GM19239 (cell line): ENCODE data around the gene MCF2L2.

Source experiments
- DNase-seq: peaks from one replicate; pipeline ENCODE4 v3.0.0; 2011; ENCODE audit warnings: low spot score; ENCODE audit not compliant: insufficient read length
- FAIRE-seq: peaks from 2 replicates; lab custom pipeline; 2011; peaks lifted over from hg19 to GRCh38; lab: Jason Lieb, UNC

Gene MCF2L2

GRCh38 chr3:183306798-183307671, 121.4 kb downstream of the MCF2L2 start:
- DNase-seq: no peak

GRCh38 chr3:183303690-183304089, 124.7 kb downstream of the MCF2L2 start:
- DNase-seq (no peak), FAIRE-seq (no peak)

More at GRCh38 chr3:183306798-183307671, 121.4 kb downstream of the MCF2L2 start:
- no peak for FAIRE-seq

GRCh38 chr3:183301937-183302580, 126.4 kb downstream of the MCF2L2 start:
- FAIRE-seq (no peak), DNase-seq (no peak)

GRCh38 chr3:183300996-183301562, 127.3 kb downstream of the MCF2L2 start:
- no peak for FAIRE-seq
- no peak for DNase-seq

GRCh38 chr3:183299976-183300375, 128.4 kb downstream of the MCF2L2 start:
- DNase-seq (no peak), FAIRE-seq (no peak)

GRCh38 chr3:183298701-183299153, 129.7 kb downstream of the MCF2L2 start:
- FAIRE-seq: no peak
- DNase-seq: no peak

- DNase-seq (no peak), FAIRE-seq (no peak)
Measured at GRCh38 chr3:183296944-183297343, 131.5 kb downstream of the MCF2L2 start.

GRCh38 chr3:183295211-183295610, 133.2 kb downstream of the MCF2L2 start:
- FAIRE-seq: no peak
- DNase-seq: no peak

- FAIRE-seq: no peak
- no peak for DNase-seq
Measured at GRCh38 chr3:183293966-183294365, 134.5 kb downstream of the MCF2L2 start.

- no peak for DNase-seq
Measured at GRCh38 chr3:183291497-183292031, 136.9 kb downstream of the MCF2L2 start.

GRCh38 chr3:183290216-183290615, 138.2 kb downstream of the MCF2L2 start:
- no peak for DNase-seq
- no peak for FAIRE-seq

More at GRCh38 chr3:183291497-183292031, 136.9 kb downstream of the MCF2L2 start:
- no peak for FAIRE-seq

- FAIRE-seq: no peak
- DNase-seq: no peak
Measured at GRCh38 chr3:183288117-183288516, 140.3 kb downstream of the MCF2L2 start.

- no peak for FAIRE-seq
- no peak for DNase-seq
Measured at GRCh38 chr3:183287301-183287971, 141.0 kb downstream of the MCF2L2 start.

- DNase-seq: peak; percentile 62
- FAIRE-seq: peak; percentile 92
Measured at GRCh38 chr3:183285828-183286457, 142.5 kb downstream of the MCF2L2 start.

GRCh38 chr3:183285318-183285717, 143.1 kb downstream of the MCF2L2 start:
- no peak for FAIRE-seq
- no peak for DNase-seq

GRCh38 chr3:183284570-183284969, 143.8 kb downstream of the MCF2L2 start:
- DNase-seq (no peak), FAIRE-seq (no peak)

GRCh38 chr3:183283886-183284285, 144.5 kb downstream of the MCF2L2 start:
- FAIRE-seq (no peak), DNase-seq (no peak)

GRCh38 chr3:183281126-183281797, 147.2 kb downstream of the MCF2L2 start:
- DNase-seq (no peak), FAIRE-seq (no peak)

GRCh38 chr3:183279371-183279770, 149.0 kb downstream of the MCF2L2 start:
- DNase-seq: no peak
- FAIRE-seq: no peak
